Suprapubic skin (tissue), 3 donors: ENCODE measurements around the gene KRTAP10-7.

Experiments
- CTCF ChIP-seq, 2 donors: fragments of 200-600 bp in 1 of 2; fragments of 450-650 bp in 1 of 2; sonication (generic) in 1 of 2; IDR thresholded peaks; one replicate each; pipeline ENCODE4 v1.5.1; 2016 to 2019; ENCODE audit warnings: antibody characterized with exemption in 2 of 2, mild to moderate bottlenecking in 1 of 2, moderate library complexity in 1 of 2
- POLR2AphosphoS5 ChIP-seq, 3 donors: sonication (generic); formaldehyde crosslinking; IDR thresholded peaks; one replicate each; pipeline ENCODE4 v1.6.1; 2017; ENCODE audit warnings: antibody characterized with exemption in 3 of 3

- TF ChIP-seq CTCF (IDR thresholded peaks at IDR 0.05) (no peak), POLR2AphosphoS5 (IDR thresholded peaks at IDR 0.05) (no peak)
Measured at GRCh38 chr21:44630440-44630839, 30.0 kb downstream of the KRTAP10-7 start.
